IMR-90 (cell line): Measurements from ENCODE around the gene MB21D2.

Experiments
- BHLHE40 ChIP-seq: fragments of 150-350 bp; IDR thresholded peaks from 2 replicates; pipeline ENCODE4 v1.6.1; 2016; ENCODE audit warnings: mild to moderate bottlenecking, low read depth, low read length
- CEBPB ChIP-seq: IDR thresholded peaks from 2 replicates; pipeline ENCODE4 v1.6.1; 2012; ENCODE audit warnings: low read depth, low read length, improper control_type of control experiment
- CTCF ChIP-seq: conservative IDR thresholded peaks from 2 replicates; pipeline ENCODE4 v1.5.1; 2012; ENCODE audit warnings: mild to moderate bottlenecking, low read depth, low read length, improper control_type of control experiment
- MAZ ChIP-seq: IDR thresholded peaks from 2 replicates; pipeline ENCODE4 v1.6.1; 2012; ENCODE audit warnings: low read depth, mild to moderate bottlenecking, low read length, improper control_type of control experiment, moderate library complexity, borderline replicate concordance
- POLR2A ChIP-seq: IDR thresholded peaks from 2 replicates; pipeline ENCODE4 v1.6.1; 2012; ENCODE audit warnings: mild to moderate bottlenecking, low read depth, low read length
- RAD21 ChIP-seq: IDR thresholded peaks from 2 replicates; pipeline ENCODE4 v1.6.1; 2012; ENCODE audit warnings: low read length, improper control_type of control experiment
- SMC3 ChIP-seq: fragments of 150-350 bp; IDR thresholded peaks from 2 replicates; pipeline ENCODE4 v1.6.1; 2016; ENCODE audit warnings: low read depth, mild to moderate bottlenecking, antibody characterized with exemption, low read length, moderate library complexity
- USF2 ChIP-seq: fragments of 150-350 bp; IDR thresholded peaks from 2 replicates; pipeline ENCODE4 v1.6.1; 2017; ENCODE audit warnings: mild to moderate bottlenecking, antibody characterized with exemption, low read length, low read depth

GRCh38 chr3:192917404-192918274 is at the start of gene MB21D2:
- TF ChIP-seq MAZ (peak; percentile 47; the same call in 1 of the 2 replicates), POLR2A (peak; percentile 90), CTCF (no peak), CEBPB (no peak), BHLHE40 (no peak), SMC3 (no peak; the same call in 1 of the 2 replicates), RAD21 (no peak; the same call in none of the 2 replicates), USF2 (no peak)
